ENCODE data around the gene ATRNL1. TPM values are rescaled to one million over a fixed set of nuclear protein-coding genes. Genes with fewer than 3 reads are reported as not detected.

The ATRNL1 gene
- total and polyA plus RNA-seq, 2 of the 8 experiments (the other 6 are each of a cell fraction or from before 2014, with no cell fraction given), result 5.1 to 17.6 TPM

GRCh38 chr10:115976342-115976741 lies 883.2 kb downstream of the ATRNL1 start:
- no peak overlapping the region for H2AFZ ChIP-seq (ENCODE audit: low read length)
- H3K4me2 ChIP-seq (ENCODE audit: insufficient read depth in 1 of 2, low read depth in 2 of 2, low read length in 2 of 2), result no peak overlapping the region
- H3K27me3 ChIP-seq (replicated peaks in 1 of 4; ENCODE audit: control insufficient read depth in 3 of 4, extremely low read depth in 1 of 4, insufficient read depth in 3 of 4, low read length in 3 of 4), result no peaks in the 10 kb centered on the region
- H4K8ac ChIP-seq (ENCODE audit: extremely low read depth, insufficient read depth, low read length), result no peak overlapping the region
- H3K79me2 ChIP-seq (ENCODE audit: control insufficient read depth in 1 of 2, insufficient read depth in 2 of 2, low read length in 2 of 2), result no peaks in the 10 kb centered on the region
- no peaks in the 10 kb centered on the region for H3K36me3 ChIP-seq (ENCODE audit: control insufficient read depth in 2 of 4, insufficient read depth in 4 of 4, low read length in 3 of 4)
- H2AK5ac ChIP-seq (ENCODE audit: low read depth, low read length), result no peak overlapping the region
- H2BK12ac ChIP-seq (ENCODE audit: low read depth, low read length), result no peak overlapping the region; the same call in 1 of the 2 replicates
- peak overlapping the region; percentile 98; the same call in 1 of the 2 replicates for H2BK15ac ChIP-seq (ENCODE audit: low read length)
- H4K5ac ChIP-seq (ENCODE audit: insufficient read length, low read depth, low read length), result no peak overlapping the region
- no peak overlapping the region for H3K9ac ChIP-seq (replicated peaks in 1 of 4; ENCODE audit: extremely low read depth in 1 of 4, low read depth in 3 of 4, low read length in 3 of 4)
- 86% methylated on average over 5 of the region's 5 CpGs; no CpG with 5 or more reads in 1 of the 2 experiments for WGBS, 2 experiments (ENCODE audit: extremely low coverage in 1 of 2, insufficient coverage in 1 of 2, insufficient read length in 1 of 2, insufficient replicate concordance in 2 of 2, low coverage in 1 of 2, low lambda C conversion rate in 2 of 2, missing lambda C conversion rate in 1 of 2)
- H3K18ac ChIP-seq (ENCODE audit: extremely low read depth, low read length), result peak overlapping the region; percentile 13
- DNase-seq (ENCODE audit: low read depth in 1 of 2, low spot score in 2 of 2) (no peak), FAIRE-seq (no peak)
- no peak overlapping the region for H3K4me3 ChIP-seq (ENCODE audit: extremely low read depth in 1 of 4, insufficient read depth in 2 of 4, low read depth in 3 of 4, low read length in 4 of 4)
- no peaks in the 10 kb centered on the region for H3K79me1 ChIP-seq (ENCODE audit: low read depth, low read length)
- no peak overlapping the region for H2BK20ac ChIP-seq (ENCODE audit: low read length)
- no peak overlapping the region for H3K4ac ChIP-seq (replicated peaks; ENCODE audit: insufficient read length, low read depth, low read length)
- no peak overlapping the region for H3K23ac ChIP-seq (ENCODE audit: insufficient read length)
- no peak overlapping the region for H2BK120ac ChIP-seq (replicated peaks; ENCODE audit: low read depth, low read length)
- H2BK5ac ChIP-seq (ENCODE audit: low read depth, low read length), result no peak overlapping the region
- H4K20me1 ChIP-seq (replicated peaks in 1 of 2; ENCODE audit: control insufficient read depth in 1 of 2, insufficient read depth in 2 of 2, low read length in 2 of 2), result no peaks in the 10 kb centered on the region
- ChIA-PET POLR2A (ENCODE audit: partially characterized antibody) (no interaction called here), CTCF (ENCODE audit: partially characterized antibody) (interaction anchor here (0.9 to 2.1 kb wide), 4 partner anchors 18 to 145 kb away, joined by 3 to 7 read pairs (median 4); no protein-coding TSS in a partner anchor)
- peaks cover 0 to 11% (median 5%) of the 10 kb centered on the region in 4 experiments; a peak in 6 of 7 replicates for H3K4me1 ChIP-seq (replicated peaks in 1 of 4; ENCODE audit: control insufficient read depth in 3 of 4, insufficient read depth in 4 of 4, low read length in 3 of 4)
- no peak overlapping the region for H3K14ac ChIP-seq (ENCODE audit: insufficient read length)
- H3K27ac ChIP-seq (ENCODE audit: low read depth, low read length), result no peak overlapping the region
- H3K9me3 ChIP-seq (ENCODE audit: insufficient read depth in 2 of 2, low read depth in 1 of 2, low read length in 1 of 2), result peaks cover 4 to 8% of the 10 kb centered on the region in 2 experiments; a peak in 3 of 4 replicates
- no peaks in the 10 kb centered on the region for H3K23me2 ChIP-seq (ENCODE audit: low read depth, low read length)
- no peak overlapping the region for H4K91ac ChIP-seq (replicated peaks; ENCODE audit: insufficient read length, low read length)
- H3K56ac ChIP-seq (replicated peaks; ENCODE audit: insufficient read length, low read depth, low read length), result no peak overlapping the region
- no peak for TF ChIP-seq TCF12 (IDR thresholded peaks at IDR 0.05; ENCODE audit: low read depth, low read length)
- TF ChIP-seq SP2 (IDR thresholded peaks at IDR 0.05; ENCODE audit: low read length), result no peak
- no peak for TF ChIP-seq BCL11A (IDR thresholded peaks at IDR 0.05; ENCODE audit: low read depth in 2 of 2, low read length in 2 of 2)
- TF ChIP-seq RXRA (IDR thresholded peaks at IDR 0.05; ENCODE audit: insufficient read depth, low read depth, low read length), result no peak
- TF ChIP-seq RBBP5 (IDR thresholded peaks at IDR 0.05; ENCODE audit: borderline replicate concordance, low read depth, low read length), result no peak
- TF ChIP-seq GABPA (IDR thresholded peaks at IDR 0.05; ENCODE audit: borderline replicate concordance, insufficient read depth, low read length), result no peak
- no peak for TF ChIP-seq SAP30 (IDR thresholded peaks at IDR 0.05; ENCODE audit: insufficient read depth, insufficient replicate concordance, low read length)
- TF ChIP-seq CTBP2 (IDR thresholded peaks at IDR 0.05; ENCODE audit: borderline replicate concordance, insufficient read depth, insufficient read length, low read length), result no peak
- no peak for TF ChIP-seq TEAD4 (IDR thresholded peaks at IDR 0.05; ENCODE audit: low read depth, low read length)
- TF ChIP-seq BACH1 (IDR thresholded peaks at IDR 0.05; ENCODE audit: low read length), result no peak
- no peak for TF ChIP-seq TAF7 (optimal IDR thresholded peaks at IDR 0.05; ENCODE audit: borderline replicate concordance, low read depth, low read length)
- no peak for TF ChIP-seq FOSL1 (IDR thresholded peaks at IDR 0.05; ENCODE audit: insufficient read depth, low read depth, low read length)
- TF ChIP-seq KDM1A (IDR thresholded peaks at IDR 0.05; ENCODE audit: borderline replicate concordance, low read length), result no peak

All from H1 (cell line).